Heart right ventricle (tissue), 16 donors: ENCODE results near the gene SLAMF9. TPM values are rescaled to one million over a fixed set of nuclear protein-coding genes. Genes with fewer than 3 reads are reported as not detected.

Experiments used
- ATAC-seq, 8 donors: fragments of 200-7000 bp; cut with Tn5 transposase; one replicate each; pipeline ENCODE4 v1.9.1; 2020; ENCODE audit warnings: mild to moderate bottlenecking in 8 of 8, moderate library complexity in 8 of 8, moderate number of reproducible peaks in 1 of 8
- DNase-seq, 2 donors: peaks; one replicate each; pipeline ENCODE4 v3.0.0-alpha.2; 2020
- H3K27ac ChIP-seq, 10 donors: fragments of 200-600 bp; sonication (generic) in 2 of 10; one replicate each; pipeline versions ENCODE4 v1.5.0 to v1.8.0; 2020 to 2022; ENCODE audit warnings: mild to moderate bottlenecking in 3 of 10
- H3K27me3 ChIP-seq, 7 donors: fragments of 200-600 bp; one replicate each; pipeline ENCODE4 v1.8.0; 2021 to 2022; ENCODE audit warnings: mild to moderate bottlenecking in 2 of 7
- H3K36me3 ChIP-seq, 9 donors: fragments of 200-600 bp; sonication (generic) in 1 of 9; one replicate each; pipeline versions ENCODE4 v1.5.0 to v1.8.0; 2020 to 2022; ENCODE audit warnings: mild to moderate bottlenecking in 2 of 9
- H3K4me1 ChIP-seq, 9 donors: fragments of 200-600 bp; sonication (generic) in 1 of 9; one replicate each; pipeline versions ENCODE4 v1.5.0 to v1.8.0; 2020 to 2022; ENCODE audit warnings: mild to moderate bottlenecking in 4 of 9
- H3K4me3 ChIP-seq, 10 donors: fragments of 200-600 bp; sonication (generic) in 2 of 10; one replicate each; pipeline versions ENCODE4 v1.5.0 to v1.8.0; 2020 to 2022; ENCODE audit warnings: mild to moderate bottlenecking in 7 of 10, moderate library complexity in 2 of 10
- H3K9me3 ChIP-seq, 11 donors: fragments of 200-600 bp in 10 of 11; sonication (generic) in 2 of 11; one replicate each; pipeline versions ENCODE4 v1.5.0 to v1.8.0; 2013 to 2022; ENCODE audit warnings: mild to moderate bottlenecking in 2 of 11, control low read depth in 1 of 11, moderate library complexity in 1 of 11
- WGBS, 2 donors: extraction: QIAGEN DNeasy Blood & Tissue Kit; methylation state at CpG; one replicate each; pipeline ENCODE4 v1.1.7; 2013; ENCODE audit warnings: inconsistent platforms in 1 of 2; 5-methylcytosine and 5-hydroxymethylcytosine counted together
- intact Hi-C, 10 donors: fragments of 100-400 bp; cut with DNase I; formaldehyde crosslinking; loops; one replicate each; pipeline versions ENCODE4 v1.11.1 to v1.14.2; 2022
- polyA plus RNA-seq, 2 donors: library from polyadenylated mRNA; stranded (reverse); fragments of 200-250 nt; gene quantifications; one replicate each; pipeline ENCODE4 v1.2.3, GENCODE V29; 2013
- total RNA-seq, 10 donors: library from RNA; stranded (reverse); fragmentation: NEBNext Ultra II Directional in 3 of 10; extraction: Animal tissue kit (Norgen Biotek cat#: 25700) in 3 of 10; gene quantifications; one replicate each; pipeline versions ENCODE4 v1.2.1 to v1.2.4, GENCODE V29; 2021 to 2023
- TF ChIP-seq, protein P1 (sequence below), 9 donors: fragments of 200-600 bp; sonication (generic) in 2 of 9; IDR thresholded peaks; one replicate each; pipeline versions ENCODE4 v1.5.0 to v1.8.0; 2021 to 2022; ENCODE audit warnings: antibody characterized with exemption in 9 of 9, mild to moderate bottlenecking in 5 of 9, moderate library complexity in 1 of 9
- donor health status: Arrhythmogenic right ventricular cardiomyopathy.
- donor health status: ischemic (EF 13 %, LVEDD 7.1; RV severe dilation, severe dysfunction).
- donor health status: healthy with polysubstance abuse.
- donor health status: DM: no; HTN: yes; CAD: no.
- donor health status: DM: no; HTN: no; CAD: no.
- donor health status: ischemic (EF 25% LVEDD 6.9; RV normal size, moderate dysfunction).
- donor health status: ischemic (EF 25% LVEDD 5.7; RV mildly dilated, moderate dysfunction).
- donor health status: healthy.
- donor health status: DM: yes; HTN: yes; CAD: no.
- donor health status: Ischemic cardiomyopathy.
- donor health status: ischemic (EF 35%, LVEDD 5.7; RV mildly dilated, moderate dysfunction).
- donor health status: nonischemic (EF 11% LVEDD 7.7; RV severe dilation, severe dysfunction).
- donor health status: DM: yes; HTN: yes; CAD: no.
- donor health status: PGD.
- donor health status: ischemic (EF 29% LVEDD 5.4; RV normal size, mild dysfunction).
- donor health status: nonischemic (EF 23%, LVEDD 6.1; RV moderate dilation, normal function).

Gene SLAMF9
- total and polyA plus RNA-seq, 12 donors = 0.13 TPM; not detected in 11

DNA sequence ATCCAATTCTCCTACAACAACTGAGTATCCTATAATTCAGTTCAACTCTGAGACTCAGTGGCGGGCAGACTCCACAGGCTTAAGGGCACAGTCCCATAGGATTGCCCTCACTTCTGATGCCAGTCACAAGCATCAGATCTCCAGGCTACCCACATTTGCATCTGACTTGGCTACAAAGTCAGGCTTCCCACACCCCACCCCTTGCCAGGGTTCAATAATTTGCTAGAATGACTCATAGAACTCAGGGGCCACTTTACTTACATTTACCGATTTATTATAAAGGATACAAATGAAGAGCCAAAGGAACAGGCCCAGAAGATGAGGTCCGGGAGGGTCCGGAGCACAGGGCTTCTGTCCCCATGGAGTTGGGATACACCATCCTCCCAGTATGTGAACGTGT lies 36.0 kb upstream of the SLAMF9 start:
- TF ChIP-seq, protein P1, sequence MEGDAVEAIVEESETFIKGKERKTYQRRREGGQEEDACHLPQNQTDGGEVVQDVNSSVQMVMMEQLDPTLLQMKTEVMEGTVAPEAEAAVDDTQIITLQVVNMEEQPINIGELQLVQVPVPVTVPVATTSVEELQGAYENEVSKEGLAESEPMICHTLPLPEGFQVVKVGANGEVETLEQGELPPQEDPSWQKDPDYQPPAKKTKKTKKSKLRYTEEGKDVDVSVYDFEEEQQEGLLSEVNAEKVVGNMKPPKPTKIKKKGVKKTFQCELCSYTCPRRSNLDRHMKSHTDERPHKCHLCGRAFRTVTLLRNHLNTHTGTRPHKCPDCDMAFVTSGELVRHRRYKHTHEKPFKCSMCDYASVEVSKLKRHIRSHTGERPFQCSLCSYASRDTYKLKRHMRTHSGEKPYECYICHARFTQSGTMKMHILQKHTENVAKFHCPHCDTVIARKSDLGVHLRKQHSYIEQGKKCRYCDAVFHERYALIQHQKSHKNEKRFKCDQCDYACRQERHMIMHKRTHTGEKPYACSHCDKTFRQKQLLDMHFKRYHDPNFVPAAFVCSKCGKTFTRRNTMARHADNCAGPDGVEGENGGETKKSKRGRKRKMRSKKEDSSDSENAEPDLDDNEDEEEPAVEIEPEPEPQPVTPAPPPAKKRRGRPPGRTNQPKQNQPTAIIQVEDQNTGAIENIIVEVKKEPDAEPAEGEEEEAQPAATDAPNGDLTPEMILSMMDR (IDR thresholded peaks at IDR 0.05) = no peak
- no peak for DNase-seq
- no peak for ATAC-seq
- intact Hi-C loops = no loop called here
- Histone ChIP-seq H3K4me3 (no peak overlapping the region), H3K9me3 (no peaks in the 10 kb centered on the region), H3K27ac (no peak overlapping the region), H3K27me3 (peaks cover 0 to 6% (median 0%) of the 10 kb centered on the region in 7 donors), H3K4me1 (peaks cover 0 to 14% (median 2%) of the 10 kb centered on the region in 9 donors), H3K36me3 (no peaks in the 10 kb centered on the region)
- 92 to 95% methylated on average over 5 of the region's 5 CpGs for WGBS, 2 donors

DNA sequence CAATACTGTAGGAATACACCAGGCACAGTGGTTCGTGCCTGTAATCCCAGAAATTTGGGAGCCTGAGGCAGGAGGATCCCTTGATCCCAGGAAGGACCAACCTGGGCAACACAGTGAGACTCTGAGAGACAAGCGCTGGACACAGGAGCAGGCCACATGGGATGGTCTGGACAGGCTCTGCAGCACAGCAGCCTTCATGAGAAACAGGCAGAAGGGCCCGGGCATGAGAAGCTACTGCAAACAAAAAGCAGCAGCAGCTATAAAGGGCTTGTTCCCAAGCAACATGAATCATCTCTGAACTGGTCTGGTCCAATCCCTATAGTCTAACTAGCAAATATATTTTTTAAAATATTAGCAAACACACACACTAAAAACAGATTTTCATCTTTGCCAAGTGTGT lies 35.5 kb upstream of the SLAMF9 start:
- intact Hi-C loops = no loop called here
- no peak overlapping the region for H3K27ac ChIP-seq
- 90 to 94% methylated on average over 3 of the region's 3 CpGs for WGBS, 2 donors
- no peak overlapping the region for H3K4me3 ChIP-seq
- DNase-seq (no peak), ATAC-seq (no peak)
- H3K9me3 ChIP-seq = no peaks in the 10 kb centered on the region
- H3K36me3 ChIP-seq = no peaks in the 10 kb centered on the region
- peaks cover 0 to 14% (median 2%) of the 10 kb centered on the region in 9 donors for H3K4me1 ChIP-seq
- TF ChIP-seq, protein P1 (IDR thresholded peaks at IDR 0.05) = no peak
- peaks cover 0 to 6% (median 0%) of the 10 kb centered on the region in 7 donors for H3K27me3 ChIP-seq

DNA sequence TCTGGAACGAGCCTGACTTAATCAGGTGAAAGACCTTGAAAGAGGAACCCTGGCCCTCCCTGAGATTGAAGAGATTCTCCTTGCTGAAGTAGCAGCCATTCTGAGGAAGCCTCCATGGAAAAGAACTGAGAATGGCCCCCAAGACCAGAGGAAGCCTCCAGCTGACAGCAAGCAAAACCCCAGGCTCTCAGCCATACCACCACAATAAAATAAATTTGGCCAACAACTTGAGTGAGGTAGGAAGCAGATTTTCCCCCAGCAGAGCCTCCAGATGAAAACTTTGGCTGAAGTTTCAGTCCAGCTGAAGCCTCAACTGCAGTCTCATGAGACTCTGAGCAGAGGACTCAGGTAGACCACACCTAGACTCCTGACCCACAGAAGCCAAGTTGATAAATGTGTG lies 34.0 kb upstream of the SLAMF9 start:
- WGBS, 2 donors = 73 to 78% methylated on average over 1 of the region's 1 CpG
- no peak for ATAC-seq
- H3K27me3 ChIP-seq = peaks cover 0 to 6% (median 0%) of the 10 kb centered on the region in 7 donors
- peaks cover 0 to 13% (median 0%) of the 10 kb centered on the region in 9 donors for H3K4me1 ChIP-seq
- no peaks in the 10 kb centered on the region for H3K36me3 ChIP-seq
- no peaks in the 10 kb centered on the region for H3K9me3 ChIP-seq
- intact Hi-C loops = no loop called here
- H3K27ac ChIP-seq = no peak overlapping the region
- no peak overlapping the region for H3K4me3 ChIP-seq
- no peak for DNase-seq
- TF ChIP-seq, protein P1 (IDR thresholded peaks at IDR 0.05) = no peak

DNA sequence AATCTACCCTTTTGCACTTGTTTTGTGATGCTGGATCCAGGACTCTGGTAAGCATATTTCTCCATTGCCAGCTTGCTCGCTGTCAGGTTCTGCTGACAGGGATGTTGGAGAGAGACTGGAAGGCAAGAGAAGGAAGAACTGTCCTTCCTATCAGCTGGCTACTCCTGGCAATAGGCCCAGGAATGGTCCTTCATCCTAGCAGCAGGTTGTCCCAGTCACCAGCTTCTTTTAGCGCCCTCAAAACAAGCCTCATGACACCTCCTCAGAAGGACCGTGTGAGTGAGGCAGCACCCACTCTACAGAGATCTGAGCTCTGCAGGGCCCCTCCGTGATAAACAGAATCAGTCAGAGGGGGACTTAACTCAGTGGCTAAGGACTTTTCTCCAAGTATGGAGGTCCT lies 33.1 kb upstream of the SLAMF9 start:
- intact Hi-C loops = no loop called here
- WGBS, 2 donors = 33 to 46% methylated on average over 4 of the region's 4 CpGs
- Histone ChIP-seq H3K9me3 (no peaks in the 10 kb centered on the region), H3K36me3 (no peaks in the 10 kb centered on the region), H3K27ac (no peak overlapping the region), H3K4me1 (peaks cover 0 to 12% (median 0%) of the 10 kb centered on the region in 9 donors), H3K4me3 (no peak overlapping the region), H3K27me3 (peaks cover 0 to 9% (median 0%) of the 10 kb centered on the region in 7 donors)
- TF ChIP-seq, protein P1 (IDR thresholded peaks at IDR 0.05) = no peak
- DNase-seq (no peak), ATAC-seq (peak in 1 of 8 donors; percentile 42)
